ENCODE results near the gene CDH8.

The CDH8 gene

GRCh38 chr16:62029947-62030346, 6.3 kb downstream of the CDH8 start:
- no peak for DNase-seq

- DNase-seq: no peak
Observed at GRCh38 chr16:62022688-62023087, 13.6 kb downstream of the CDH8 start.

- no peak for DNase-seq
Observed at GRCh38 chr16:62021161-62021581, 15.1 kb downstream of the CDH8 start.

GRCh38 chr16:62020681-62021080, 15.6 kb downstream of the CDH8 start:
- no peak for DNase-seq

GRCh38 chr16:62019851-62020250, 16.4 kb downstream of the CDH8 start:
- no peak for DNase-seq

GRCh38 chr16:62018301-62019060, 17.8 kb downstream of the CDH8 start:
- no peak for DNase-seq

- no peak for DNase-seq
Observed at GRCh38 chr16:62014319-62014923, 21.8 kb downstream of the CDH8 start.

GRCh38 chr16:62010186-62010585, 26.1 kb downstream of the CDH8 start:
- no peak for DNase-seq

- DNase-seq: no peak
Observed at GRCh38 chr16:61998460-61998859, 37.8 kb downstream of the CDH8 start.

- no peak for DNase-seq
Observed at GRCh38 chr16:61993108-61993507, 43.1 kb downstream of the CDH8 start.

- no peak for DNase-seq
Observed at GRCh38 chr16:61987474-61988012, 48.7 kb downstream of the CDH8 start.

- DNase-seq: no peak
Observed at GRCh38 chr16:61969077-61969382, 67.2 kb downstream of the CDH8 start.

- DNase-seq: no peak
Observed at GRCh38 chr16:61968242-61969076, 67.8 kb downstream of the CDH8 start.

- DNase-seq: no peak
Observed at GRCh38 chr16:61957075-61957855, 79.0 kb downstream of the CDH8 start.

- no peak for DNase-seq
Observed at GRCh38 chr16:61952841-61953240, 83.4 kb downstream of the CDH8 start.

- no peak for DNase-seq
Observed at GRCh38 chr16:61948414-61948813, 87.8 kb downstream of the CDH8 start.

- no peak for DNase-seq
Observed at GRCh38 chr16:61946019-61946418, 90.2 kb downstream of the CDH8 start.

GRCh38 chr16:61945511-61945910, 90.7 kb downstream of the CDH8 start:
- no peak for DNase-seq

- DNase-seq: no peak
Observed at GRCh38 chr16:61944004-61944403, 92.2 kb downstream of the CDH8 start.

GRCh38 chr16:61940611-61941010, 95.6 kb downstream of the CDH8 start:
- DNase-seq: no peak

- no peak for DNase-seq
Observed at GRCh38 chr16:61937646-61938045, 98.6 kb downstream of the CDH8 start.

- DNase-seq: no peak
Observed at GRCh38 chr16:61936522-61936921, 99.7 kb downstream of the CDH8 start.

GRCh38 chr16:61934601-61935000, 101.6 kb downstream of the CDH8 start:
- DNase-seq: no peak

Measured in MV-4-11 (cell line).